Articular chondrocyte of knee joint (primary cell): ENCODE results near the gene FOXP2. TPM values are rescaled to one million over a fixed set of nuclear protein-coding genes. Genes with fewer than 3 reads are reported as not detected.

Experiments used
- small RNA-seq: library from RNA; depleted of rRNA; stranded (forward); fragments of <200 nt; gene quantifications from one replicate; pipeline ENCODE3, GENCODE V24; 2012
- total RNA-seq: library from RNA; depleted of rRNA; stranded (reverse); fragments of >200 nt; gene quantifications from 2 replicates; pipeline ENCODE4 v1.2.3, GENCODE V29; 2012

The FOXP2 gene
- 10.1 and 17.0 TPM in 2 replicates for total RNA-seq

DNA sequence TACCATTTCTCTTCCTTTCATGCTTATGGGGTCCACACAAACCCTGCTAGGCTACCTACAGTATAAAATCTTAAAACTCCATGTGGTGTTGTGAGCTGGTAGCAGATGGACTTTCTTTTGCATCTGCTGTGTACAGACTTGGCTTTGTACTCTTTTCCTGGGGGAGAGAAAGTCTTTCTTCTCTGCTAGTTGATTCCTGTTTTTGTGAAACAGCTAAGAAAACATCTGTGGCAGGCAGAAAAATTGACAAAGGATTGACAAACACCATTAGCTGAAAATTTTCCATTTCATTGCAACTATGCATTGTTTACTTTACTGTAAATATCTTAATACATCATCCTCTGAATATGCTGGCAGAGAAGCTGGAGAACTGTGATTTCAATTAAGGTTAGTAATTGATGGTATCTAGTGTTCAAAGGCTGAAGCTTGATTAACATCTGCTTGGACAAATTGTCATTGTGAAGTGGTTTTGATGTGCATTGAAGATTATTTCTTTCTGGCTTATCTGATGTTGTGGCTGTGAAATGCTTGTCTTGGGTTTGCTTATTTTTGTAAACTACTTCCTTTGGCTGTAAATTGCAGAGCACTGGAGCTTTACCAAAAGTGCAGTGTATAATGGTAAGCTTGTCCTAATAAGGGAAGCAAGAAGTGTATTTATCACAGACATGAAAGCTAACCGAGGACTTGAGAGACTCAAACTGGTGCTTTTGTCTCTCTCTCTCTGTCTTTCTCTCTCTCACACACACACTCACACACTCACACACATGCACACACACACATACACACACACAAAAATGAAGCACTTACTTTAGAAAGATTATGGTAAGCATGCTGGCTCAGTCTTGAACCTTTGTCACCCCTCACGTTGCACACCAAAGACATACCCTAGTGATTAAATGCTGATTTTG lies at the start of gene FOXP2:
TSS of gene FOXP2 (plus strand) at position 660 of the 908 bp plus-strand sequence. CDS start 11,697 bp downstream, outside the sequence.

Small RNA genes within 50 kb of the gene (small RNA-seq; reads per million reads assigned to genes)
- gene MIR3666 (not detected), gene RNA5SP238 (not detected)
